Brain pericyte (primary cell): ENCODE results near the gene SAPCD1.
"Not testable (repeated sequence)": the region's sequence is repeated elsewhere in the genome, so short reads cannot be mapped to it uniquely, and the experiment has no call there.

ENCODE experiments used
- DNase-seq: peaks from one replicate; pipeline ENCODE4 v3.0.0-alpha.2; 2012; ENCODE audit warnings: low read depth, low spot score

Gene SAPCD1

GRCh38 chr6:31799781-31800180, 37.3 kb downstream of the SAPCD1 start:
- DNase-seq = no peak

GRCh38 chr6:31801031-31801927, 38.8 kb downstream of the SAPCD1 start:
- DNase-seq = not testable (repeated sequence)

GRCh38 chr6:31805939-31806469, 43.5 kb downstream of the SAPCD1 start:
- no peak for DNase-seq

- DNase-seq = peak; percentile 87
These were observed 44.2 kb downstream of the SAPCD1 start, which contains the start of gene LSM2 for GRCh38 chr6:31806470-31807272. Gene LSM2, minus strand, starts transcription at chr6:31806966. Its CDS starts 209 bp downstream, at chr6:31806757.

- not testable (repeated sequence) for DNase-seq
These were observed 46.1 kb downstream of the SAPCD1 start for GRCh38 chr6:31808599-31808998.

- no peak for DNase-seq
These were observed 49.2 kb downstream of the SAPCD1 start for GRCh38 chr6:31811645-31812044.

- no peak for DNase-seq
These were observed 51.0 kb downstream of the SAPCD1 start for GRCh38 chr6:31813465-31813849.
